HG02642 (cell line): ENCODE measurements around the gene AOC2.
"Not testable (repeated sequence)": the region's sequence is repeated elsewhere in the genome, so short reads cannot be mapped to it uniquely, and the experiment has no call there.

Experiments used
- ATAC-seq: cut with Tn5 transposase; IDR thresholded peaks from one replicate; pipeline ENCODE4 v1.9.1; 2021; ENCODE audit warnings: mild to moderate bottlenecking; ENCODE audit not compliant: unreplicated experiment, poor library complexity

The AOC2 gene

GRCh38 chr17:42832213-42832933, 12.0 kb upstream of the AOC2 start:
- ATAC-seq: peak; percentile 5

- peak; percentile 88 for ATAC-seq
Observed at GRCh38 chr17:42832934-42833766, 11.2 kb upstream of the AOC2 start, which contains the start of gene PSME3. TSS of gene PSME3 (plus strand) at chr17:42833397. CDS start at chr17:42833632, 235 bp downstream.

DNA sequence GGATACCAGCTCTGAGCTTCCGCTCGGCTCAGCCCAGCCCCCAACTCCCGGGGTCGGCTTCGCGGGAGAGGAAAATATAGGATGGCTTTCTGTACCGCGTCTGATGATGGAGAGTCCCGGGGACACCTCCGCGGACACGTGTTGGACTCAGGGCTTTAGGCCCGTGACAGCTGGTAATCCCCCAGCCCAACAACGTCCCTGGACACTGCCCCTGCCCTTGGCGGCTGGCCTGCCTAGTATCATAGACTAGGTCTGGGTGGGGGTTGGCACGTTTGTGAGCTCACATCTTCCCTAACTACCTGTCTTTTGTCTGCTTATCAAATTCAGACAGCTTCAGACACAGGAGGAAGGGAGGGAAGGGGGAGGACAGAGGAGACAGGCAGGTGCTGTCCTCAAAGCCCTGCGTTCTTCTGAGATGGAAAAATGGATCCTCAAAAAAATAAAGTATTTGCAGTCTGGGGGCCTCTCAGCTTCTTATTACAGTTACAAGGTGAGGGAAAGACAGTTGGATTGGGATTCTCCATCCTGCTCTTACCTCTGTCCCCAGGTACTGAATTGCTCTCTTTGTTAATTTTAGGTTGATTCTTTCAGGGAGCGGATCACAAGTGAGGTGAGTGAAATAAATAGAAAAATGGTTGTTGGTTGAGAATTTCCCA, 10.5 kb upstream of the AOC2 start:
- peak; percentile 9 for ATAC-seq

- ATAC-seq: no peak
Observed at GRCh38 chr17:42835732-42836131, 8.6 kb upstream of the AOC2 start.

DNA sequence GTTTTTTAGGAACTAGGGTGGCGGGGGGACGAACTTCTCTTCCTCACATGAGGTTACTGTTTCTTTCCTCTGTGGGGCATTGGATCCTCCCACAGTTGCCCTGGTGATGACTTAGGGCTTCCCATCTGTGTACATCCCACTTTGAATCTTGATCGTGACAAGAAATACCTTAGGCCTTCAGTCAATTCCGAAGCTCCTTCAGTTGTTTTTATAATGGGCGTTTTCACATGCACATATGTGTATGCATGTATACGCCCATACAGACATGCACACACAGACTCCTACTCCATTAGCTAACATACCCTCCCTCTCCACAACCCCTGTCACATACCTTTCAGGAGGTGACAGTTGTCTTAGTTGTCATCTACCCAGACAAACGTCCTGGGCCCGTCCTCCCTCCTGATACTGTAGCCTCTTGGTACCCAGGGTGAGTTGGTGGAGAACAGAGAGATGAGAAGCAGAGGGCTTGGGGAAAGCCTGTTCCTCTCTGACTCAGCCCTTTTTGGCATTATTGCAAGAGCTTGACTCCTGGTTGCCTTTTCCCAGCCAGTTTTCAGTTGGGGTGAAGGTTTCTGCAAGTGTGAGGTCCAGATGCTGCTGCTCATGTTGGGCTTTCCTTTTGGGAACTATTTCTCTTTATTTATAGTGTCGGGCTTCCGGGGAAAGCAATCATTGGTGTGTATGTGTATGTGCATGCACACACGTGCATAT, 2.2 kb upstream of the AOC2 start:
- ATAC-seq: no peak

GRCh38 chr17:42843358-42843934, 934 bp upstream of the AOC2 start:
- no peak for ATAC-seq

DNA sequence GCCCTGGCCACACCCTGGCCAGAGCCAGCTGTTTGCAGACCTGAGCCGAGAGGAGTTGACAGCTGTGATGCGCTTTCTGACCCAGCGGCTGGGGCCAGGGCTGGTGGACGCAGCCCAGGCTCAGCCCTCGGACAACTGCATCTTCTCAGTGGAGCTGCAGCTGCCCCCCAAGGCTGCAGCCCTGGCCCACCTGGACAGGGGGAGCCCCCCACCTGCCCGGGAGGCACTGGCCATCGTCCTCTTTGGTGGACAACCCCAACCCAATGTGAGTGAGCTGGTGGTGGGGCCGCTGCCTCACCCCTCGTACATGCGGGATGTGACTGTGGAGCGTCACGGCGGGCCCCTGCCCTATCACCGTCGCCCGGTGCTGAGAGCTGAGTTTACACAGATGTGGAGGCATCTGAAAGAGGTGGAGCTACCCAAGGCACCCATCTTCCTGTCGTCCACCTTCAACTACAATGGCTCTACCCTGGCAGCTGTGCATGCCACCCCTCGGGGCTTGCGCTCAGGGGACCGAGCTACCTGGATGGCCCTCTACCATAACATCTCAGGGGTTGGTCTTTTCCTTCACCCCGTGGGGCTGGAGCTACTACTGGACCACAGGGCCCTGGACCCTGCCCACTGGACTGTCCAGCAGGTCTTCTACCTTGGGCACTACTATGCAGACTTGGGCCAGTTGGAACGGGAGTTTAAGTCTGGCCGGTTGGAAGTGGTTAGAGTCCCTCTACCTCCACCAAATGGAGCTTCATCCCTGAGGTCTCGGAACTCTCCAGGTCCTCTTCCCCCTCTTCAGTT, 578 bp downstream of the AOC2 start:
- ATAC-seq: no peak

DNA sequence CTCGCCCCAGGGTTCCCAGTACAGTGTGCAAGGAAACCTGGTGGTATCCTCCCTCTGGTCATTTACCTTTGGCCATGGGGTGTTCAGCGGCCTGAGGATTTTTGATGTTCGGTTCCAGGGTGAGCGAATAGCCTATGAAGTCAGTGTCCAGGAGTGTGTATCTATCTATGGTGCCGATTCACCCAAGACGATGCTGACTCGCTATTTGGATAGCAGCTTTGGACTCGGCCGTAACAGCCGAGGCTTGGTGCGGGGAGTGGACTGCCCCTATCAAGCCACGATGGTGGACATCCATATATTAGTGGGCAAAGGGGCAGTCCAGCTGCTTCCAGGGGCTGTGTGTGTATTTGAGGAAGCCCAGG, 1.2 kb downstream of the AOC2 start:
- ATAC-seq: no peak

DNA sequence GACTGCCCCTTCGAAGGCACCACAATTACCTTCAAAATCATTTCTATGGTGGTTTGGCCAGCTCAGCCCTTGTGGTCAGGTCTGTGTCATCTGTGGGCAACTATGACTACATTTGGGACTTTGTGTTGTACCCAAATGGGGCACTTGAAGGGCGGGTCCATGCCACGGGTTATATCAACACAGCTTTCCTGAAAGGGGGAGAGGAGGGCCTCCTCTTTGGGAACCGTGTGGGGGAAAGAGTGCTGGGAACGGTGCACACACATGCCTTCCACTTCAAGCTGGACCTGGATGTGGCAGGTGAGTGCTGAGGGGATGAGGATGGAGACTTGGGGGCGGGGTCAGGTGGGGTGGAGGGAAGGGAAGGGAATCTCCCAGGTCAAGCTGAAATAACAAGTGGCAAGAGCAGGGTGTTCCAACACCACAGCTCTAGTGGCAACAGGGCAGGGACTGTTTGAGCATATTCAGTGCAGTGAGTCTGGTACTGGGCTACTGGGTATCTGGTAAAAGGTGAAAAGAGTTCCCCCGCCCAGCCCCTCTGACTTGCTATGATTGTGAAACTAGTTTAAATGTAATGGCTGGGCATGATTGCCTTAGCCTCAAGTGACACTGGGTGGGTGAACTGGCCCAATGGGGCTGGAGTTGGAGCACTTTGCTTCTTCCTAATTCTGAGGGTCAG, 1.7 kb downstream of the AOC2 start:
- ATAC-seq: no peak

- ATAC-seq: no peak
Observed at GRCh38 chr17:42846594-42847280, 2.4 kb downstream of the AOC2 start.

GRCh38 chr17:42848093-42848492, 3.7 kb downstream of the AOC2 start:
- ATAC-seq: no peak

DNA sequence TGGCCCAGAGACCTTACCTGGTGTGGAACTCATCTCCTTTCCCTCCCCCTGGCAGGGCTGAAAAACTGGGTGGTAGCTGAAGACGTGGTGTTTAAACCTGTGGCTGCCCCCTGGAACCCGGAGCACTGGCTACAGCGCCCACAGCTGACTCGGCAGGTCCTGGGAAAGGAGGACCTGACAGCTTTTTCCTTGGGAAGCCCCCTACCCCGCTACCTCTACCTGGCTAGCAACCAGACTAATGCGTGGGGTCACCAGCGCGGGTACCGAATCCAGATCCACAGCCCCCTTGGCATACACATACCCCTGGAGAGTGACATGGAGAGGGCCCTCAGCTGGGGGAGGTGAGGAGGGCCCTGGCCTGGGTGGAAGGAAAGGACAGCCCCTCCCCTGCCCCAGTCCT, 4.7 kb downstream of the AOC2 start:
- ATAC-seq: no peak

DNA sequence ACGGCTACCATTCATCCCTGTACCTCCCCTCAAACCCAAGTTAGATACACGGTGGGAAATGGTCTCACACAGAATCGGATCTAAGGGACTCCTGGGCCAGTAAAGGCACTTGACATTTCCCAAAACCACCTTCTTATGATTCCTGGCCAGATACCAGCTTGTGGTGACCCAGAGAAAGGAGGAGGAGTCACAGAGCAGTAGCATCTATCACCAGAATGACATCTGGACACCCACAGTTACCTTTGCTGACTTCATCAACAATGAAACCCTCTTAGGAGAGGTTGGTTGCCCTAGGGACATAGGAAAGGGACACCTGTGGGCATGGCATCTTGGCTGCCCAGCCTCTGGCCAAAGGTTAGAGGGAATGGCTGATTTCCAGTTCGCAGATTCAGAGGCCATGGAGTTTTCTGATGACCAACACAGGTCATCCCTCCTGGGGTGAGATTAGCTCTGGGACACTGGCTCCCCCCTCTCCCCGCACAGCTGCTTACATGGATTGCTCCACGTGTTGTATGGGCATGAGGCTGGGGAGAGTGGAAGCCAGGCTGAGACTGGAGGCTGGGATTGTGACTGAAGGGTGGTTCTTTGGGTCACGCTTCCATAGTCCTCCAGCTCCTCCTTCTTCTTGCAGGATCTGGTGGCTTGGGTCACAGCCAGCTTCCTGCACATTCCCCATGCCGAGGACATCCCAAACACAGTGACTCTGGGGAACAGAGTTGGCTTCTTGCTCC, 5.2 kb downstream of the AOC2 start:
- no peak for ATAC-seq

DNA sequence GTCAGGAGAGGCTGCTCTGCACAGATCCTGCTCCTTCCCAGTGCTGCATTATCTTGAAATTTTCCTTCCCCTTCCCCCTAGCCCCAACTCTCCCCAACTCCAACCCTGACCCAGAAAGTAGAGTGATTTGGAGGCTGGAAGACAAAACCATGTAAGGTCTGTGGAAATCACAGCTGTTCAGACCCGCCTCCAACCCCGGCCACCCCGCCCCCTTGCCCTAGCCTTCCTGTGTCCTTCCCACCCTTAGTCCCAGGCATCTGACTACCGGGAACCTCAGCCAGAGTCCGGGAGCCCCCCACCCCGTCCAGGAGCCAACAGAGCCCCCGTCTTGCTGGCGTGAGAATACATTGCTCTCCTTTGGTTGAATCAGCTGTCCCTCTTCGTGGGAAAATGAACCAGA, 6.6 kb downstream of the AOC2 start, which contains the start of gene AOC3:
AOC3 (plus strand) TSS at position 246 of the 400 bp plus-strand sequence; CDS start at position 391, 145 bp downstream.
- no peak for ATAC-seq

DNA sequence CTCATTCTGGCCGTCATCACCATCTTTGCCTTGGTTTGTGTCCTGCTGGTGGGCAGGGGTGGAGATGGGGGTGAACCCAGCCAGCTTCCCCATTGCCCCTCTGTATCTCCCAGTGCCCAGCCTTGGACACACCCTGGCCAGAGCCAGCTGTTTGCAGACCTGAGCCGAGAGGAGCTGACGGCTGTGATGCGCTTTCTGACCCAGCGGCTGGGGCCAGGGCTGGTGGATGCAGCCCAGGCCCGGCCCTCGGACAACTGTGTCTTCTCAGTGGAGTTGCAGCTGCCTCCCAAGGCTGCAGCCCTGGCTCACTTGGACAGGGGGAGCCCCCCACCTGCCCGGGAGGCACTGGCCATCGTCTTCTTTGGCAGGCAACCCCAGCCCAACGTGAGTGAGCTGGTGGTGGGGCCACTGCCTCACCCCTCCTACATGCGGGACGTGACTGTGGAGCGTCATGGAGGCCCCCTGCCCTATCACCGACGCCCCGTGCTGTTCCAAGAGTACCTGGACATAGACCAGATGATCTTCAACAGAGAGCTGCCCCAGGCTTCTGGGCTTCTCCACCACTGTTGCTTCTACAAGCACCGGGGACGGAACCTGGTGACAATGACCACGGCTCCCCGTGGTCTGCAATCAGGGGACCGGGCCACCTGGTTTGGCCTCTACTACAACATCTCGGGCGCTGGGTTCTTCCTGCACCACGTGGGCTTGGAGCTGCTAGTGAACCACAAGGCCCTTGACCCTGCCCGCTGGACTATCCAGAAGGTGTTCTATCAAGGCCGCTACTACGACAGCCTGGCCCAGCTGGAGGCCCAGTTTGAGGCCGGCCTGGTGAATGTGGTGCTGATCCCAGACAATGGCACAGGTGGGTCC, 7.2 kb downstream of the AOC2 start:
- ATAC-seq: not testable (repeated sequence)

GRCh38 chr17:42852351-42852750, 8.0 kb downstream of the AOC2 start:
- ATAC-seq: no peak

DNA sequence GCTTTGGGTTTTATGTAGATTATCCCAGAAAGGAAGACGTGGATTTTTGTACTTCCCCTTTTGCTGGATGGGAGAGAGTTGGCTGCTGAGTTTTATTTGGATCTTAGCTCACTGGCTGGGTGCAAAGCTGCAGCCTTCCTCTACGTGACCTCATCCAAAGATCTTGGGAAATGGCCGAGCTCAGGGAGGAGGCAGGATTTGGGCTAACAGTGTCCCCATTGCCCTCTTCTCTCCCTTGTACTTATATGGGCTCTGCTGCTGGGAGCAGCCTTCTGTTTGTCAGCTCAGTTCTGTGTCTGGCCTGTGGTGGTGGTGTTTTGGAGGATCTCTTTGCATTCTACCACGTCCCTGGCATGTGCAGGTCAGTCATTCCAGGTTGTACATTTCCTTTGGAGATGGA, 8.6 kb downstream of the AOC2 start:
- ATAC-seq: no peak
